Stimulated activated CD8-positive, alpha-beta memory T cell treated with anti-CD3 and anti-CD28 coated beads, Interleukin-7, amount 100 ng/mL, for 48 hours (primary cell): Measurements from ENCODE around the gene GNG13.
"Not testable (repeated sequence)": the region's sequence is repeated elsewhere in the genome, so short reads cannot be mapped to it uniquely, and the experiment has no call there.

ENCODE experiments used
- DNase-seq, 2 donors: peaks; one replicate each; pipeline ENCODE4 v3.0.0-alpha.2; 2020; ENCODE audit warnings: low read depth in 1 of 2; ENCODE audit errors: extremely low read depth in 1 of 2

The GNG13 gene

GRCh38 chr16:799948-800833 lies at the start of gene GNG13:
Gene GNG13, minus strand, starts transcription at chr16:800734. Its CDS starts 1,657 bp downstream, at chr16:799077.
- no peak for DNase-seq

GRCh38 chr16:848510-849253 lies 48.1 kb upstream of the GNG13 start:
- no peak for DNase-seq

GRCh38 chr16:847681-848445 lies 47.3 kb upstream of the GNG13 start:
- DNase-seq = no peak

GRCh38 chr16:847151-847550 lies 46.6 kb upstream of the GNG13 start:
- no peak for DNase-seq

GRCh38 chr16:845351-845745 lies 44.8 kb upstream of the GNG13 start:
- DNase-seq = no peak

- no peak for DNase-seq
These were observed 44.3 kb upstream of the GNG13 start for GRCh38 chr16:844638-845350.

- DNase-seq = no peak
These were observed 43.2 kb upstream of the GNG13 start for GRCh38 chr16:843771-844170.

GRCh38 chr16:842711-843560 lies 42.4 kb upstream of the GNG13 start:
- no peak for DNase-seq

- no peak for DNase-seq
These were observed 41.5 kb upstream of the GNG13 start for GRCh38 chr16:842061-842476.

- DNase-seq = no peak
These were observed 41.0 kb upstream of the GNG13 start for GRCh38 chr16:841455-842060.

GRCh38 chr16:840561-841454 lies 40.3 kb upstream of the GNG13 start:
- no peak for DNase-seq

- DNase-seq = no peak
These were observed 39.3 kb upstream of the GNG13 start for GRCh38 chr16:839643-840408.

- no peak for DNase-seq
These were observed 38.2 kb upstream of the GNG13 start for GRCh38 chr16:838741-839140.

- not testable (repeated sequence) for DNase-seq
These were observed 36.3 kb upstream of the GNG13 start for GRCh38 chr16:836822-837221.

- DNase-seq = no peak
These were observed 35.7 kb upstream of the GNG13 start for GRCh38 chr16:836221-836620.

GRCh38 chr16:835373-835772 lies 34.8 kb upstream of the GNG13 start:
- DNase-seq = no peak

GRCh38 chr16:833411-833810 lies 32.9 kb upstream of the GNG13 start:
- DNase-seq = no peak
